ENCODE measurements around the gene XRCC3. TPM values are rescaled to one million over a fixed set of nuclear protein-coding genes. Genes with fewer than 3 reads are reported as not detected.

XRCC3 gene
- polyA plus RNA-seq, 3 donors: 0.66 to 8.1 (median 2.0) TPM

DNA sequence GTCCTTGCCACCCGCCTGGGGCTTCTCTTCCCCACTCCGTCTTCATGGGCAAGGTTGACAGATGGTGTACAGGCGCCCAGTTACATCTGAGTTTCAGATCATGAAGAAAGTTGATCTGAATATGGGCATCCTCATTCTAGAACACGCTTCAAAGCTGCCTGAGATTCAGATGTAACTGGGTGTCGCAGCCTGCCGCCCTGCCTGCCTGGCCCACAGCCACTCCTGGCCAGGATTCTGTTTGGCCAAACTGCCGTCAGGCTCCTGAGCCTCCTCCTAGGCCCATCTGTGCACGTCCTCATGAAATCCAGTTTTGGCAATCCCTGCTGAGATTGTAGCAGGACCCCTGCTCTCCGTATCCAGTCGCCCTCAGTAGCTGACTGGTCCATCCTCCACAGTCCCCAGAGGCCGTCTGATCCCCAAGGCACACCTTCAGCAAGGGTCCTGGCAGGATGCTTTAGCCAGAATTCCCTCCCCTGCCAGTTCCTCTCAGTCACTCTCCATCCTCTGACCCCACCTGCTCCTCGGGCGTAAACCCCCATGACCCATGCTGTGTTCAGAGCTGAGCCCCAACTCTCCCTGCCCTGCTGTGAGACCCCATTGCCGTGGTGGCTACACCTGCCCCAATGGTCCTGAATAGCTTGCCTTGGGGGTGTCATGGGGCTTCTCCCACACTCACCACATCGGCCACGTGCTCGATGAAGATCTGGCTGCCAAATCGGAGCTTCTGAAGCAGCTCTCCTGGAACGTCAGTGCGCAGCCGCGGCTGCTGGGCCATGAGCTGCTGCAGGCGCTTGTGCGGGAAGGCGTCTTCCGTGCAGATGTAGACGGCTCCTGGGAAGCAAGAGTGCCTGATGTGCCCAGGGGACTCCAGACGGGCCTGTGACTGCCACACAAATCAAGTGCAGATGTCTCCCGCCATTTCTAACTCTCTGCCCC is 12.5 kb downstream of the XRCC3 start:
- Histone ChIP-seq H3K9me3 (replicated peaks in 1 of 2; ENCODE audit: control insufficient read depth in 1 of 2, insufficient read depth in 1 of 2, low read length in 2 of 2) (no peaks in the 10 kb centered on the region), H4K20me1 (ENCODE audit: insufficient read depth, low read length) (peaks cover 39% of the 10 kb centered on the region), H2AFZ (ENCODE audit: insufficient read depth, low read depth, low read length, poor library complexity, severe bottlenecking) (no peak overlapping the region), H3K4me1 (ENCODE audit: control insufficient read depth in 1 of 2, insufficient read depth in 2 of 2, low read length in 2 of 2) (peaks cover 5 to 9% of the 10 kb centered on the region in 2 donors), H3K9ac (ENCODE audit: insufficient read depth, low read length, poor library complexity, severe bottlenecking) (no peak overlapping the region), H3K79me2 (ENCODE audit: insufficient read depth, low read length) (no peaks in the 10 kb centered on the region), H3K36me3 (replicated peaks in 1 of 2; ENCODE audit: control insufficient read depth in 1 of 2, insufficient read depth in 2 of 2, low read length in 2 of 2) (peaks cover 52 to 77% of the 10 kb centered on the region in 2 donors), H3K27me3 (ENCODE audit: control insufficient read depth in 2 of 2, insufficient read depth in 2 of 2, low read length in 2 of 2) (no peaks in the 10 kb centered on the region), H3K4me2 (replicated peaks; ENCODE audit: extremely low read depth, low read length, poor library complexity, severe bottlenecking) (peak overlapping the region; percentile 27), H3K4me3 (replicated peaks in 1 of 3; ENCODE audit: low read depth in 2 of 3, low read length in 3 of 3) (no peak overlapping the region), H3K27ac (ENCODE audit: low read depth in 1 of 2, low read length in 2 of 2) (peak overlapping the region in 1 of 2 donors; percentile 8)
- intact Hi-C loops (cut with micrococcal nuclease): no loop called here
- Mint-ChIP-seq H3K27ac (peak overlapping the region in 5 of 7 donors; percentile 4 to 88 (median 50)), H3K9me3 (no peaks in the 10 kb centered on the region), H3K4me1 (peaks cover 30% of the 10 kb centered on the region), H3K36me3 (peaks cover 24 to 68% of the 10 kb centered on the region in 2 donors), H3K27me3 (ENCODE audit: low read depth in 3 of 3) (peaks cover 0 to 4% (median 1%) of the 10 kb centered on the region in 3 donors), H3K4me3 (no peak overlapping the region)
- no peak for DNase-seq
- 97% methylated on average over 27 of the region's 29 CpGs for WGBS (ENCODE audit: insufficient coverage)
- TF ChIP-seq CTCF (IDR thresholded peaks at IDR 0.05): no peak

DNA sequence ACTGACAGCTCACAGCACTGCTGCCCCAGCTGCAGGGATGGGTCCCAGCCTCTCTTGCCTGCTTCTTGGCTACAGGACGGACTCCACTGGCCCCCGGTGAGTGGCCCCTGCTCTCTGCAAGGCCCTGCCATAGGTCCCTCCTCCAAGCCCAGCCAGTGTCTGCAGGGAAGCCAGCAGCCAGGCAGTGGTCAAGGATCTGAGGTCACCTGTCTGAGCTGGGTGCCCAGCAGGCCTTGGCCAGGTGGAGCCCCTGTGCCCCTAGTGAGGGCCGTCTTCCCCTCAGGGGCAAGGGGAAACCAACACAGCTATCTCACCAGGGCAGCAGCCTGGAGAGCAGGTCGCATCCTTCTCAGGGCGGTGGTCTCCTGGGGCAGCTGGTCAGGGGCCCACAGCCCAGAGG is 13.2 kb downstream of the XRCC3 start:
- H3K27ac Mint-ChIP-seq: peak overlapping the region in 3 of 7 donors; percentile 18 to 36 (median 18)
- peaks cover 29 to 74% of the 10 kb centered on the region in 2 donors for H3K36me3 Mint-ChIP-seq
- H3K27me3 Mint-ChIP-seq (ENCODE audit: low read depth in 3 of 3): peaks cover 0 to 4% (median 1%) of the 10 kb centered on the region in 3 donors
- H4K20me1 ChIP-seq (ENCODE audit: insufficient read depth, low read length): peaks cover 46% of the 10 kb centered on the region
- no peak overlapping the region for H3K4me3 Mint-ChIP-seq
- no peak overlapping the region for H3K9ac ChIP-seq (ENCODE audit: insufficient read depth, low read length, poor library complexity, severe bottlenecking)
- peaks cover 5 to 9% of the 10 kb centered on the region in 2 donors for H3K4me1 ChIP-seq (ENCODE audit: control insufficient read depth in 1 of 2, insufficient read depth in 2 of 2, low read length in 2 of 2)
- H3K36me3 ChIP-seq (replicated peaks in 1 of 2; ENCODE audit: control insufficient read depth in 1 of 2, insufficient read depth in 2 of 2, low read length in 2 of 2): peaks cover 54 to 77% of the 10 kb centered on the region in 2 donors
- H3K9me3 Mint-ChIP-seq: no peaks in the 10 kb centered on the region
- H3K4me3 ChIP-seq (replicated peaks in 1 of 3; ENCODE audit: low read depth in 2 of 3, low read length in 3 of 3): no peak overlapping the region
- no peak overlapping the region for H2AFZ ChIP-seq (ENCODE audit: insufficient read depth, low read depth, low read length, poor library complexity, severe bottlenecking)
- 89% methylated on average over 5 of the region's 5 CpGs for WGBS (ENCODE audit: insufficient coverage)
- H3K27me3 ChIP-seq (ENCODE audit: control insufficient read depth in 2 of 2, insufficient read depth in 2 of 2, low read length in 2 of 2): no peaks in the 10 kb centered on the region
- intact Hi-C loops (cut with micrococcal nuclease): no loop called here
- H3K9me3 ChIP-seq (replicated peaks in 1 of 2; ENCODE audit: control insufficient read depth in 1 of 2, insufficient read depth in 1 of 2, low read length in 2 of 2): no peaks in the 10 kb centered on the region
- peaks cover 2% of the 10 kb centered on the region for H3K79me2 ChIP-seq (ENCODE audit: insufficient read depth, low read length)
- peaks cover 30% of the 10 kb centered on the region for H3K4me1 Mint-ChIP-seq
- TF ChIP-seq CTCF (IDR thresholded peaks at IDR 0.05): no peak
- no peak for DNase-seq
- H3K4me2 ChIP-seq (replicated peaks; ENCODE audit: extremely low read depth, low read length, poor library complexity, severe bottlenecking): no peak overlapping the region
- no peak overlapping the region for H3K27ac ChIP-seq (ENCODE audit: low read depth in 1 of 2, low read length in 2 of 2)
